Loucy (cell line): ENCODE results near the gene GRAMD4.

ENCODE experiments used
- H2AFZ ChIP-seq: fragments of 200-600 bp; sonication (generic); 2 replicates; pipeline ENCODE4 v1.6.0; 2016; ENCODE audit warnings: antibody characterized with exemption, mild to moderate bottlenecking, low read length, moderate library complexity
- H3F3A ChIP-seq: fragments of 200-600 bp; 2 replicates; pipeline ENCODE4 v1.6.0; 2016; ENCODE audit warnings: antibody characterized with exemption, low read depth, mild to moderate bottlenecking
- H3K27me3 ChIP-seq: fragments of 200-600 bp; sonication (generic); 2 replicates; pipeline ENCODE4 v1.6.1; 2014; ENCODE audit warnings: low read length, mild to moderate bottlenecking; ENCODE audit not compliant: insufficient read depth, poor library complexity, severe bottlenecking
- H3K36me3 ChIP-seq: fragments of 200-600 bp; sonication (generic); 2 replicates; pipeline ENCODE4 v1.6.1; 2016; ENCODE audit warnings: low read length; ENCODE audit not compliant: insufficient read depth
- H3K4me1 ChIP-seq: fragments of 200-600 bp; sonication (generic); 2 replicates; pipeline ENCODE4 v1.5.1; 2014; ENCODE audit warnings: low read length, mild to moderate bottlenecking; ENCODE audit not compliant: insufficient read depth, poor library complexity, severe bottlenecking
- H3K4me2 ChIP-seq: fragments of 200-600 bp; sonication (generic); 2 replicates; pipeline ENCODE4 v1.6.0; 2014; ENCODE audit warnings: antibody characterized with exemption, low read length, low read depth, mild to moderate bottlenecking; ENCODE audit not compliant: poor library complexity, severe bottlenecking
- H3K4me3 ChIP-seq: fragments of 200-600 bp; sonication (generic); 2 replicates; pipeline ENCODE4 v1.5.1; 2014; ENCODE audit warnings: low read length, mild to moderate bottlenecking, mixed read lengths; ENCODE audit not compliant: poor library complexity, severe bottlenecking
- H3K79me2 ChIP-seq: fragments of 200-600 bp; sonication (generic); 2 replicates; pipeline ENCODE4 v1.6.1; 2014; ENCODE audit warnings: low read length; ENCODE audit not compliant: insufficient read depth
- H3K9ac ChIP-seq: fragments of 200-600 bp; sonication (generic); 2 replicates; pipeline ENCODE4 v1.6.0; 2014; ENCODE audit warnings: mild to moderate bottlenecking, low read depth, low read length, moderate library complexity; ENCODE audit not compliant: poor library complexity, severe bottlenecking
- H3K9me2 ChIP-seq: fragments of 200-600 bp; sonication (generic); replicated peaks from 2 replicates; pipeline ENCODE4 v1.6.1; 2016; ENCODE audit warnings: low read depth, low read length, mixed read lengths
- H3K9me3 ChIP-seq: fragments of 200-600 bp; sonication (generic); 2 replicates; pipeline ENCODE4 v1.6.1; 2014; ENCODE audit warnings: mild to moderate bottlenecking, antibody characterized with exemption, low read length, low read depth; ENCODE audit not compliant: insufficient read depth
- H4K20me1 ChIP-seq: fragments of 200-600 bp; sonication (generic); 2 replicates; pipeline ENCODE4 v1.6.0; 2014; ENCODE audit warnings: antibody characterized with exemption, low read length, mild to moderate bottlenecking; ENCODE audit not compliant: insufficient read depth, poor library complexity, severe bottlenecking
- EZH2phosphoT487 ChIP-seq: fragments of 200-600 bp; IDR thresholded peaks from 2 replicates; pipeline ENCODE4 v1.6.1; 2018; ENCODE audit warnings: antibody characterized with exemption, mild to moderate bottlenecking, moderate library complexity, borderline replicate concordance
- TF ChIP-seq, protein P1 (sequence below): fragments of 200-600 bp; sonication (generic); conservative IDR thresholded peaks from 2 replicates; pipeline ENCODE4 v1.5.1; 2014; ENCODE audit warnings: mild to moderate bottlenecking, antibody characterized with exemption, low read length

The GRAMD4 gene

DNA sequence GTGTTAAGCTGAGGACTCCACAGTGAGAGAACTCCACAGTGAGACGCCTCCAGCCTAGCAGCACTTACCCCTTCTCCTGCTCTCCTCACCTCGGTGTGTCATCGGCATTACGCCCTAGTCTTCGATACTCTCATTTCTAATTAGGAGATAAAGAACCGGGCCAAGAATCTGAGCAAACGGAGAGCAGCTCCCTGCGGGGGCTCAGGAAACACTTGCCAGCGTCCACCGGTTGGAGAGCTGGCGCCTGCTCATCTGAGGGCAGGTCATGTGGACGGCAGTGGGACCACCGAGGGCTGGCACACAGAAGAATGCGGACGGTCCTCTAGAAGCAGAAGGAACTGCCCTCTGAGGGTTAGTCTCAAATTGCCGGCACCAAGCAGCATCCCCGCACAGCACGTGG is 104.9 kb downstream of the GRAMD4 start:
- no peaks in the 10 kb centered on the region for H3F3A ChIP-seq
- H3K4me1 ChIP-seq, result no peaks in the 10 kb centered on the region
- H3K9me2 ChIP-seq, result no peaks in the 10 kb centered on the region
- no peaks in the 10 kb centered on the region for H3K27me3 ChIP-seq
- no peak overlapping the region for H2AFZ ChIP-seq
- no peak for TF ChIP-seq EZH2phosphoT487
- TF ChIP-seq, protein P1, sequence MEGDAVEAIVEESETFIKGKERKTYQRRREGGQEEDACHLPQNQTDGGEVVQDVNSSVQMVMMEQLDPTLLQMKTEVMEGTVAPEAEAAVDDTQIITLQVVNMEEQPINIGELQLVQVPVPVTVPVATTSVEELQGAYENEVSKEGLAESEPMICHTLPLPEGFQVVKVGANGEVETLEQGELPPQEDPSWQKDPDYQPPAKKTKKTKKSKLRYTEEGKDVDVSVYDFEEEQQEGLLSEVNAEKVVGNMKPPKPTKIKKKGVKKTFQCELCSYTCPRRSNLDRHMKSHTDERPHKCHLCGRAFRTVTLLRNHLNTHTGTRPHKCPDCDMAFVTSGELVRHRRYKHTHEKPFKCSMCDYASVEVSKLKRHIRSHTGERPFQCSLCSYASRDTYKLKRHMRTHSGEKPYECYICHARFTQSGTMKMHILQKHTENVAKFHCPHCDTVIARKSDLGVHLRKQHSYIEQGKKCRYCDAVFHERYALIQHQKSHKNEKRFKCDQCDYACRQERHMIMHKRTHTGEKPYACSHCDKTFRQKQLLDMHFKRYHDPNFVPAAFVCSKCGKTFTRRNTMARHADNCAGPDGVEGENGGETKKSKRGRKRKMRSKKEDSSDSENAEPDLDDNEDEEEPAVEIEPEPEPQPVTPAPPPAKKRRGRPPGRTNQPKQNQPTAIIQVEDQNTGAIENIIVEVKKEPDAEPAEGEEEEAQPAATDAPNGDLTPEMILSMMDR, result no peak
- H3K4me3 ChIP-seq, result no peak overlapping the region
- peaks cover 11% of the 10 kb centered on the region; the same call in 1 of the 2 replicates for H3K36me3 ChIP-seq
- H3K9me3 ChIP-seq, result no peaks in the 10 kb centered on the region
- no peak overlapping the region for H3K4me2 ChIP-seq
- no peak overlapping the region for H3K9ac ChIP-seq
- H3K79me2 ChIP-seq, result peaks cover 54% of the 10 kb centered on the region
- peaks cover 14% of the 10 kb centered on the region for H4K20me1 ChIP-seq

DNA sequence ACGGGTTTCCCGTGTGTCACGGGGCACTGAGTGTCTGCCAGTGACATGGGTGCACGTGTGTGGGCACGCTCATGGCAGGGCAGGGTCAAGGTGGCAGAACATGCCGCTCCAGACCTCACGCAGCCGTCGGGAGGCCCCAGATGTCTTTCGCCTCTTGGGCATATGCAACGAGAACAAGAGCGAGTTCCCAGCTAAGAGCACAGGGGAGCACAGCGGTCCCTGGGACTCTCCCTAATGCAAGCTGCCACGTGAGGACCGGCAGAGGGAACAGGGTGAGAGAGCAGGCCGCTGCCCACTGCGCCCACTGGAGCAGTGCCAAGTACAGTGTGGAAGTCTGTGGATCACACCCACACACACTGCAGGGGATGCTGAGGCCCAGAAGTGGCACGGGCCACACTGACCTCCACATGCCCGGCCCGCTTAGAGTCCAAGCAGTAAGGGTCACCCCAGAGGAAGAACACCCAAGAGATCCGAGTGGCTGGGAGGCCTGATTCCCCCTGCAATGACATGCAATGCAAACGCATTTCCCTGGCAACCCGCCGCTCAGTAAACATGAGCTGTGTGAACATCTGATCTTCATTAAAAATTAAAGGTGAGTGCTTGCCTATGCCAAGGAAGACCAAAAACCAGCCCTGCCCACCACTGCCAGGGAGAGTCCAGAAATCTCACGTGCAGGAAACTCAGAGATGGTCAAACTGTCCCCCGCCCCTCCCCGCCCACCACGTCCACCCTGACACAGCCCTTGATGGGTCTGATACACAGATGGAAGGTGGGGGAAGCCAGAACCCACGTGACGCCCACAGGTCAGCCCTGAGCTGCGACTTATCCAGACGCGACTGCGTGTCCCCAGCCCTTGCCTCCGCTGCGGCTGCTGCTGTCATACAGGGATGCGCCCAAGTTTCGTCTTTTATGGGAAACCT is 106.1 kb downstream of the GRAMD4 start:
- H3K4me3 ChIP-seq, result no peak overlapping the region
- TF ChIP-seq, protein P1, result no peak
- no peaks in the 10 kb centered on the region for H3K4me1 ChIP-seq
- no peaks in the 10 kb centered on the region for H3K9me3 ChIP-seq
- H3K36me3 ChIP-seq, result peaks cover 9% of the 10 kb centered on the region; the same call in 1 of the 2 replicates
- H3K79me2 ChIP-seq, result peaks cover 64% of the 10 kb centered on the region
- H3K27me3 ChIP-seq, result no peaks in the 10 kb centered on the region
- H3F3A ChIP-seq, result no peaks in the 10 kb centered on the region
- no peak overlapping the region for H2AFZ ChIP-seq
- peaks cover 20% of the 10 kb centered on the region for H4K20me1 ChIP-seq
- no peaks in the 10 kb centered on the region for H3K9me2 ChIP-seq
- H3K4me2 ChIP-seq, result no peak overlapping the region
- no peak overlapping the region for H3K9ac ChIP-seq

DNA sequence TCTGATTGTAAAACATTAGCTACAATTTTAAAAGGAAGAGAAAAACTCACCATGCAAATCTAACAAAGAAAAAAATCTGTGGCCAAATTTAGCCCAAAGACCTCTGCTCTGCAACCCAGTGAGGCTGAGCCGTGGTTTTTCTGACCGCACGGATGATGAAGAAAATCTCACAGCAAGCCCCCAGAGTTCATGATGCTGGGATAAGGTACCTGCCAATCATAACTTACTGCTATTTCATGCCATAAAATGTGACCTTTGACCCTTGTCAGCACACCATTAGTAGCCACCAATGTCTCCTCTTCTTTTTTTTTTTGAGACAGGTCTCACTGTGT is 106.8 kb downstream of the GRAMD4 start:
- Histone ChIP-seq H3F3A (no peaks in the 10 kb centered on the region), H4K20me1 (peaks cover 26% of the 10 kb centered on the region), H3K36me3 (peaks cover 9% of the 10 kb centered on the region; the same call in 1 of the 2 replicates), H3K4me2 (no peak overlapping the region), H3K9me3 (no peaks in the 10 kb centered on the region), H3K27me3 (no peaks in the 10 kb centered on the region), H3K4me3 (no peak overlapping the region), H3K9ac (no peak overlapping the region), H3K9me2 (no peaks in the 10 kb centered on the region), H3K4me1 (peaks cover 5% of the 10 kb centered on the region), H2AFZ (no peak overlapping the region), H3K79me2 (peaks cover 70% of the 10 kb centered on the region)
- TF ChIP-seq EZH2phosphoT487, result no peak
- TF ChIP-seq, protein P1, result no peak
